Esophagus muscularis mucosa (tissue), 3 donors: ENCODE data around the gene KLC4.

ENCODE experiments used
- POLR2A ChIP-seq: fragments of 450-650 bp; IDR thresholded peaks from one replicate; pipeline ENCODE4 v1.6.1; 2017; ENCODE audit warnings: antibody characterized with exemption, moderate library complexity, mild to moderate bottlenecking, low read depth
- POLR2AphosphoS5 ChIP-seq, 2 donors: sonication (generic); formaldehyde crosslinking; IDR thresholded peaks; one replicate each; pipeline ENCODE4 v1.6.1; 2017; ENCODE audit warnings: antibody characterized with exemption in 2 of 2
- TF ChIP-seq, protein P1 (sequence below), 3 experiments: fragments of 200-600 bp in 2 of 3; fragments of 450-650 bp in 1 of 3; sonication (generic) in 2 of 3; IDR thresholded peaks; one replicate each; pipeline ENCODE4 v1.5.1; 2017 to 2019; ENCODE audit warnings: antibody characterized with exemption in 3 of 3, mild to moderate bottlenecking in 2 of 3, moderate library complexity in 1 of 3

DNA sequence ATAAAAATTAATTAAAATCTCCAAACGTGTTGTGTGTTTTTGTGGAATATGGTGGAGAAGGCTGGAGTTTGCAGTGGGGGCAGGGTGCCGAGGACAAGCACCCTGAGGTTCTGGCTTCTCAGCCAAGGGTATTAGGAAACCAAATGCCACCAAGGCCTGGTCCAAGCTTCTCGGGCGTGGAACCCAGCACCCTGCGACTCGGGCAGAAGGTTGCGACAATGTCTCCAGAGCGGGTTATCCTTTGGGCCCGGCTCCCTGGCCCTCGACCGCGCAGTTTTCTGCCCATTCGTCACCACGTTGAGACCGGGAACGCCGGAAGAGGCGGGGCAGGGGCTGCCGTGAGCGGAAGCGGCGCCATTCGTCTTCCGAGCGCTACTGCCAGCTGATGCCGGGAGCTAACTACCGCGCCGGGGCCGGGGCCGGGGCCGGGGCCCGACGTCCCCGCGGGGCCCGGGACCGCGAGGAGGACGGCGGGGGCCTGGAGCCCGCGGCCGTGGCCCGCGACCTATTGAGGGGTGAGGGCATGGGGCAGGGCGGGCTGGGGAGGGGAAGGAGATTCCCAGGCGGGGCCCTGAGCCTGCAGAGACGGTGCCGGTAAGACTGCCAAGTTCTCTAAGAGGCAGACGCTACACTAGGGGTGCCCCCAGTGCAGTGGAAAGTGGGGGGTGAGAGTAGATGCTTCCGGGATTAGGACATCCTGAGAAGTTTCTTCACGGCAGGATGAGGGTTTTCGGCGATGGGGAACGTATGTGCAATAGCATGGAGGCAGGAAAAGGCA is 38.0 kb upstream of the KLC4 start, which contains the start of gene RRP36:
- TF ChIP-seq, protein P1, sequence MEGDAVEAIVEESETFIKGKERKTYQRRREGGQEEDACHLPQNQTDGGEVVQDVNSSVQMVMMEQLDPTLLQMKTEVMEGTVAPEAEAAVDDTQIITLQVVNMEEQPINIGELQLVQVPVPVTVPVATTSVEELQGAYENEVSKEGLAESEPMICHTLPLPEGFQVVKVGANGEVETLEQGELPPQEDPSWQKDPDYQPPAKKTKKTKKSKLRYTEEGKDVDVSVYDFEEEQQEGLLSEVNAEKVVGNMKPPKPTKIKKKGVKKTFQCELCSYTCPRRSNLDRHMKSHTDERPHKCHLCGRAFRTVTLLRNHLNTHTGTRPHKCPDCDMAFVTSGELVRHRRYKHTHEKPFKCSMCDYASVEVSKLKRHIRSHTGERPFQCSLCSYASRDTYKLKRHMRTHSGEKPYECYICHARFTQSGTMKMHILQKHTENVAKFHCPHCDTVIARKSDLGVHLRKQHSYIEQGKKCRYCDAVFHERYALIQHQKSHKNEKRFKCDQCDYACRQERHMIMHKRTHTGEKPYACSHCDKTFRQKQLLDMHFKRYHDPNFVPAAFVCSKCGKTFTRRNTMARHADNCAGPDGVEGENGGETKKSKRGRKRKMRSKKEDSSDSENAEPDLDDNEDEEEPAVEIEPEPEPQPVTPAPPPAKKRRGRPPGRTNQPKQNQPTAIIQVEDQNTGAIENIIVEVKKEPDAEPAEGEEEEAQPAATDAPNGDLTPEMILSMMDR (IDR thresholded peaks at IDR 0.05), result no peak
- no peak for TF ChIP-seq POLR2A
- TF ChIP-seq POLR2AphosphoS5 (IDR thresholded peaks at IDR 0.05), result peak; percentile 75 to 77
